GM21526 (cell line): Measurements from ENCODE around the gene ERCC2.
"Not testable (repeated sequence)": the region's sequence is repeated elsewhere in the genome, so short reads cannot be mapped to it uniquely, and the experiment has no call there.

ENCODE experiments used
- ATAC-seq: cut with Tn5 transposase; IDR thresholded peaks from one replicate; pipeline ENCODE4 v1.9.1; 2021; ENCODE audit warnings: moderate library complexity; ENCODE audit not compliant: unreplicated experiment, low FRiP score

The ERCC2 gene

DNA sequence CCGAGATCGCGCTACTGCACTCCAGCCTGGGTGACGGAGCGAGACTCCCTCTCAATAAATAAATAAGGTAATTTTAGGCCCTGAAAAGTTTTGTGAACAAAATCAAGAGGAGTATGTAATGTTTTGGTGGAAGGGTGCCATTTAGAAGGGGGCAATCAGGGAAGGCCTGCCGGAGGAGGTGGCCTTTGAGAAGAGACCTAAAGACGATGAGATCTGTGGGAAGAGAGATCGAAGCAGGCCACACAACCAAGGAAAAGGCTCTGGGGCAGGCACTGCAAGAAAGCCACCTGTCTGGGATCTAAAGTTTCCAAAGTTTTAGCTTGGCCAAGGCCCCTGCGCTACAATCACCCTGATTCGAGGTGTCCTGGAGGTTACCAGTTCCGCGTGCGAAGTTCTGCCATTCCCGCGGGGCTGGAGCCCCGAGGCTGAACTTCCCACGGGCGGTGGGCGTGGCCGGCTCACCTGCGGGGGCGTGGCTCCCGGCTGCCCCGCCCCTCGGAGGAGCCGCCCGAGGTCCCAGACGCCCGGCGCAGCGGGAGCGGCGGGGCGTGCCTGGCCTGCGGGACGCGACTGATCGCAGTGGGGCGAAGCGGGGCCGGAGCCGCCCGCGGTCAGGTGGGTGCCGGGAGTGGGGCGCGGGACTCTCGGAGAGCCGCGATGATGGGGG lies 30.0 kb downstream of the ERCC2 start, which contains the start of gene KLC3:
KLC3 (plus strand) TSS at position 519 of the 667 bp plus-strand sequence. CDS start 4,792 bp downstream, outside the sequence.
- ATAC-seq = no peak

DNA sequence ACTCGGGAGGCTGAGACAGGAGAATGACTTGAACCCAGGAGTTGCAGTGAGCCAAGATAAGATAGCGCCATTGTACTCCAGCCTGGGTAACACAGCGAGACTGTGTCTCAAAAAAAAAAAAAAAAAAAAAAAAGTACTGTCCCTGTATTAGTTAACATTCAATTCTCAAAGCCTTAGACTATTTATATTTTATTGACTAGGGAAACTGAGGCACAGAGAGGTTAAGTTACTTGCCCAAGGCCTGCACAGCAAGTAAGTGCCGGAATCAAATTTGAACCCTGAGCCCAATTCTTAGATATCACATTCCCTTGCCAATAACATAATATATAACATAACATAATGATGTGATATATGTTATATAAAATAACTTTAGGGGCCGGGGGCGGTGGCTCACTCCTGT lies 30.7 kb downstream of the ERCC2 start:
- no peak for ATAC-seq

DNA sequence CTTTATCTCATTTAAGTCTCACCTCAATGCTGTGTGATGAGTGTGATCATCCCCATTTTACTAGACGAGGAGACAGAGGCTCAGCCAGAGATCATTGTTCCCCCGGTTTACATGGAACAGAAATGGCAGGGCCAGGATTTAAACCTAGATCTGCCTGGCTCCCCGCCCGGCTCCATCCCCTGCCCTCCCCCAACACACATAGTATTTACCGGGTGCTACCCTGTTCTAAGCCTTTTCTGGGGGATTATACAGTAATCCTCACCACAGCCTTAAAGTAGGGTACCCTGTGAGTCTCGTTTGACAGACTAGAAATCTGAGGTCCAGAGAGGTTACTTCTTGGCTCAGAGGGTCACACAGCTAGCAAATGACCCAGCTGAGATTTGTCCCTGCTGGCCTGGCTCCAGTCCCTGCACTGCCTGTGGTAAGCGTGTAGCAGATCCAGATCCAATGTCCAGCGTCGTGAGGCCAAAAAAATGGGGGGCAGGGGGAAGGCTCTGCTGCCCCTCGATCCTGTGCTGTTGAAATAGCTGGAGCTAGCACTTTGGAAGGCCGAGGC lies 33.6 kb downstream of the ERCC2 start:
- ATAC-seq = no peak

DNA sequence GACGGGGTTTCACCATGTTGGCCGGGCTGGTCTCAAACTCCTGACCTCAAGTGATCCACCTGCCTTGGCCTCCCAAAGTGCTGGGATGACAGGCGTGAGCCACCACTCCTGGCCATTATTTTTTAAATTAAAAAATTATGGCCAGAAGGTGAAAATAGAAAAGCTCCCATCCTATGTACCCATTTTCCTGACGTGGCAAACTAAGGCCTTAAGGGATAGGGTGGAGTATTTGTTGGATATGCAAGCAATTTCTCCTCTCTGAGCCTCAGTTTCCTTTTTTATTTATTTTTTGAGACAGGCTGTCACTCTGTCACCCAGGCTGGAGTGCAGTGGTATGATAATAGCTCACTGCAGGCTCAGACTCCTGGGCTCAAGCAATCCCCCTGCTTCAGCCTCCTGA lies 35.5 kb downstream of the ERCC2 start:
- ATAC-seq = not testable (repeated sequence)

DNA sequence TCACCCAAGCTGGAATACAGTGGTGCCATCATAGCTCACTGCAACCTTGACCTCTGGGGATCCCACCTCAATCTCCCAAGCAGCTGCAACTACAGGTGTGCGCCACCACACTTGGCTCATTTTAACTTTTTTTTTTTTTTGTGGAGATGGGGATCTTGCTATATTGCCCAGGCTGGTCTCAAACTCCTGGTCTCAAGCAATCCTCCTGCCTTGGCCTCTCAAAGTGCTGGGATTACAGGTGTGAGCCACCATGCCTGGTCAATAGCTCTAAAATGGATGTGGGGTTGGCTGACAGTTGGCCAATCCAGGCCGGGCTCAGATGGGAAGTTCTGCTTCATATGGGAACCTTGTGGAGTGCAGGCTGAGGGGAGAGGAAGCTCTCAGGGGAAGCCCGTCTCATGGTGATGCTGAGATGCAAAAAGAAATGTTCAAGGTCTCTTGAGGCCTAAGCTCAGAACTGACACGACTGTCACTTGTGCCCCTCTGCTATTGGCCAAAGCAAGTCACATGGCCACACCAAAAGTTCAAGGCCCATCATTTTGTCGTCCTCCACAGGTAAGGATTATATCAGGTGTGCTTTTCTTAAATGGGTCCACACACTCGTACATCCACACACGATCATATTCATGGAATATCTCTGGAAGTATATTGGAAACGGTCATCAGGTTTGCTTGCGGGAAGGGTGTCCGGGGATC lies 36.6 kb downstream of the ERCC2 start:
- no peak for ATAC-seq

DNA sequence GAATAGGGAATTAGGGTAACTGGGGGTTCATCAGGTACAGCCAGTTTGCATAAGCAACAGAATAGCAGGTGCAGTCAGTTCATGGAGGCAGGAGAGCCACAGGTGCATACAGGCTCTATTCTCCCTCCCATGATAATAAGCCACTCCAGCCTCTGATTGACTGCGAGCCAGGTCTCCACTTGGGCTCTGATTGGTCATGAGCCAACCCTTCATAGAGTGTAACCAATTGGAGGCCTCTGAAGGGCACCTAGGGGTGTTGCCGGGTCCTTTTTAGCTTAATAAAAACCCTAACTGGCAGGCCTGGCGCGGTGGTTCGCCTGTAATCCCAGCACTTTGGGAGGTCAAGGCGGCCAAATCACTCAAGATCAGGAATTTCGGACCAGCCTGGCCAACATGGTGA lies 39.0 kb downstream of the ERCC2 start:
- no peak for ATAC-seq

DNA sequence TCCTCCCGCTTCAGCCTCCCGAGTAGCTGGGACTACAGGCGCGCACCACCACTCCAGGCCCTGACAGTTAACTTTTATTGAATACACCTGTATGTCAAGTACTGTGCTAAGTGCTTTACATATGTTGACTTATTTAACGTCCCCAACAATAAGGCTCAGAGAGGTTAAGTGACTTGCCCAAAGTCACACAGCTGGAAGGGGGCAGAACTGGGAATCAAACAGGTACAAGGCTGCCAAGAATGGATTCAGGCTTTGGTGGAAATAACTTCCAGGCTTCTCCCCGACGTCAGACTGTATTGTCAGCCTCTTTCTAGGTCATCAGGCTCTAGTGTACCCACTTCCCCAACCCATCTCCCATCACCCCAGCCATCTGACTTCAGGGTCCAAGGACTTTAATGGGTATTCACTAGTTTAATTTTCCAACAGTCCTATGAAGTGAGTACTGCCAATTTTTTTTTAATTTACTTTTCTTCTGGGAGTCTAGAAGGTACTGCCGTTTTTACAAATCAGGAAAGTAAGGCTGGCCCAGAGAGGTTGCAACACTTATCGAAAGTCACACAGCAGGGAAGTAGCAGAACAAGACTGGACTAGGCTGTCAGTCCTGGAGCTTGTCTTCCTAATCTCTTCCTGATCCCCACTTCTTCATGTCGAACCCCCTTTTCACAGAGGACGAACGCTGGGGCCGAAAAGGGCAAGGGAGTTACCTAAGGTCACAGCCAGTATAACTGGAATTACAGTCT lies 42.8 kb downstream of the ERCC2 start:
- ATAC-seq = no peak

DNA sequence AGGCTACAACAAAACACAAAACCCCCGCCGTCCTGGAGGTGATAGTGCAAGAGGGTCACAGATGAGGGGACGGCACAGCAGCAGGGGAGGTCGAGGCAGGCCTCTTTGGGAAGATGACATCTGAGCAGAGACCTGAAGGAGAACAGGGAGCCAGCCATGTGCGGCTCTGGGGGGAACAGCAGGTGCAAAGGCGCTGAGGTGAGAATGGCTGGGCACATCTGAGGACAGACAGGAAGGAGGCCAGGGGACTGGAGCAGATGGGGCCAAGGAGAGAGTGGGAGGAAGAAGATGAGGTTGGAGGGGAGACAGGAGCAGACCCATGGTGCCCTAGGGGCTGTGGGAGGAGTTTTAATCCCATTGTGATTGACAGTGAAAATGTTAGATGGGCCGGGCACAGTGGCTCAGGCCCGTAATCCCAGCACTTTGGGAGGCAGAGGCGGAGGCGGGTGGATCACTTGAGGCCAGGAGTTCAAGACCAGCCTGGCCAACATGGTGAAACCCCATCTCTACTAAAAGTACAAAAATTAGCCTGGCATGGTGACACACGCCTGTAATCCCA lies 45.9 kb downstream of the ERCC2 start:
- no peak for ATAC-seq

DNA sequence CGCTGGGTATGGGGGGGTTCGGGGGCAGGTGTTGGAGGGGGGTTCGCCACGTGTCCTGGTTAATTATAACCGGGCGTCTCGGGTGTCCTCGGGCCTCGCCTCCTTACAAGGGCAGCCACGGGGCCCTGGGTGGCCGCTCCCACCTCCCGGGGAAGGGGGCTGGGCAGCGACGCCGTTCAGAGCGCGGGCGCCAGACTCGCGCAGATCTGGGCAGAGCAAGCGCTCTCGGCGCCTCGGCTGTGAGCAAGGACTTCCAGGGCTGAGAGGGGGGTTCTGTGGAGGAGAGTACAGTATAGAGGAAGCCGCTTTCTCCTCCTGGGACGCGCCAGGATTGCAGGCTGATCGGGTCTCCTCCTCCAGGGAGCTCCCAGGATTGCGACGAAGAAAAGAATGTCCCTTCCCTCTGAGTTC lies 46.7 kb downstream of the ERCC2 start:
- ATAC-seq = no peak

DNA sequence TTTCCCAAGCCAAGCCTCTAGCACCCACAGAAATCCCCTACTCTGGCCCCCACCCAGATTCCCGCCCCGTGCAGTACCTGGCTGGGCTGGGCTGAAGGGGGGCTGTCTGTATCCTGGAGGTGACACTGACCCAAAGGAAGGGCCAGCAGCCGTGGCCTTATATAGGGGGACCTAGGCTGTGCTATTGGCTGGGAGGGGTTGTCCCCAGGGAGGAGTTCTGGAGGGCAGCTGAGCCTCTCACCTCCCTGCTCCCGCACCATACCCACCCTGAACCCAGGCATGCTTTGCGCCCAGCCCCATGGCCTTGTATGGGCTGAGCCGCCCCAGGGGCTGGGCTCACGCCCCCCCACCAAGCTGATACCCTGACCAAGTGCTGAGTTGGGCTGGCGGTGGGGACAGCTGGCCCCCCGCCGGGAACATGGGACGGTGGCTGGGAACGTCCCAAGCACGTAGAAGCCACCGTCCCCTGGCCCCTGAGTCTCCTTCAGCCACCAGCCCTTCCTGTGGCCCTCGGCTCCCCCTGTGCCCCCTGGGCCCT lies 47.6 kb downstream of the ERCC2 start, which contains the start of gene CKM:
CKM (minus strand) TSS at position 132 of the 538 bp plus-strand sequence. CDS start 3,162 bp downstream, outside the sequence.
- ATAC-seq = no peak

DNA sequence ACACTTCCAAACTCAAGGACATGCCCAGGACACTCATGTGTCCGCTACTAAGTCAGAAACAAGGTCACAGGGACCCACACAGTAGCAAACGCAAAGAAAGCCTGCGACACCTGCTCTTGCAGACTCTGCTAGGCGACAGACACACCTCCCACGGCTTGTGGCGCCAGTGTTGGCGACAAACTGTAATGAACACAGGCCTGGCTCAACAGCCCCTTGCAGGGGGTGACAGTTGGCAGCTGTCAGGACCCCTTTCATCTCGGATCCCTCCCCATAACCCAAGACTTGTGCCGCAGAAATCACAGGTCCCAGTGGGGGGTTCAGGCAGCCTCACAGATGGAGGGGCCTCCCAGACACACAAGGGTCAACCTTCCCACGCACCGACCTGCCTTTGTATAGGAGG lies 48.1 kb downstream of the ERCC2 start:
- ATAC-seq = no peak

DNA sequence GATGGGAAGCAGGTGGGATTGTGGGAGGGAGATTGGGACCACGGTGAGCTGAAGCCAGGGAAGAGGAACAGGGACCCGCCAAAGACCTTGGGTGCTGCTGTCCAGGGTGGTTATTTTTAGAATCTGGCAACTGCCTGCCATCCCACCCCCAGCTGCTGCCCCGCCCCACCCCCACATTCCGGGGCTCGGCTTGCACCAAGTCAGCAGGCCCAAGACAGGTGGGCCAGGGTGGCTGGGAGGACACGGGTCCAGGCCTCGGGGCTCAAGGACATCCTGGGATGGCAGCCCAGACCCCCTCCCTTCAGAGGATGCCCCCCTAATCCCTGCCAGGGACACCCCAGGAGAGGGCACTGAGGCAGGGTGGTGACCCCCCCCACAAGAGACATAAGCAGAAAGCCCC lies 48.5 kb downstream of the ERCC2 start:
- ATAC-seq = no peak

DNA sequence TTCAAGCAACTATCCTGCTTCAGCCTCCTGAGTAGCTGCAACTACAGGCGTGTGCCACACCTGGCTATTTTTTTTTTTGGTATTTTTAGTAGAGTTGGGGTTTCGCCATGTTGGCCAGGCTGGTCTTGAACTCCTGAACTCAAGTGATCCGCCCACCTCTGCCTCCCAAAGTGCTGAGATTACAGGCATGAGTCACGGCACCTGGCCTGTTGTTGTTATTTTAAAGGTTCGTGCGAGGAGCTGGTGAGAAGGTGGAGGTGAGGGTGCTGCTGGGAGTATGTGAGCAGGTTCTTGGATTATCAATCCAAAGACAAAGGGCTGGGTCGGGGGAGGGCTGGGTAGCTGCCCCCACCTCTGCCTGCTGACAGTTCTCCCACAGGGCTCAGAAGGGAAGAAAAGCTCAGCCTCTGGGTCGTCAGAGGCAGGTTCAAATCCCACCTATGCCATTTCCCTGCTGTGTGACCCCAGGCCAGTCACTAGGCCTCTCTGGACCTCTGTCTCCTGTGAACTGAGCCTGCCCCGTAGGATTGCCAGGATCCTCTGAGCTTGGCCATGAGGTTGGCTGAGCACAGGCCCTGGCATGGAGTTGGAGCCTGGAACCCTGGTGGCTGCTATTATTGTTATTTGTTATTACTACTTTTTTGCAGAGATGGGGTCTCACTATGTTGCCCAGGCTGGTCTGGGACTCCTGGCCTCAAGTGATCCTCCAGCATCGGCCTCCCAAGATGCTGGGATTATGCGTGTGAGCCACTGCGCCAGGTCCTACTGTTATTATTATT lies 49.2 kb downstream of the ERCC2 start:
- ATAC-seq = no peak

DNA sequence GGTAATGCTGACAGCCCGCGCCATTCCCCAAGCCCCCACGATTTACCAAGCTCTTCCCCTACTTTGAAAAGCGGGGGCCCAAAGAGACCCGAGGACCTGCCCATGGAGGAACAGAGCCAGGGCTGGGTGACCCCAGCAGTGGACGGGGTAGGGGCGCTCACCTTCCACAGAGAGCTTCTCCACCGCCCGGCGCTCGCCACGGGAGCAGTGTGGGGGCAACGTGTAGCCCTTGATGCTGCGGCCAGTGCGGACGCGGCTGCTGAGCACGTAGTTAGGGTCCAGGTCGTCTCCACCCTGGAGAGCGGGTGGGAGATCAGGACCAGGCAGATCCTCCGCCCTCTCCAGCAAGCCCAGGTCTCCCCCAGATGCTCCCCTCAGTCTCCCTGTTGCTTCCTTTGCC lies 55.1 kb downstream of the ERCC2 start:
- ATAC-seq = no peak

DNA sequence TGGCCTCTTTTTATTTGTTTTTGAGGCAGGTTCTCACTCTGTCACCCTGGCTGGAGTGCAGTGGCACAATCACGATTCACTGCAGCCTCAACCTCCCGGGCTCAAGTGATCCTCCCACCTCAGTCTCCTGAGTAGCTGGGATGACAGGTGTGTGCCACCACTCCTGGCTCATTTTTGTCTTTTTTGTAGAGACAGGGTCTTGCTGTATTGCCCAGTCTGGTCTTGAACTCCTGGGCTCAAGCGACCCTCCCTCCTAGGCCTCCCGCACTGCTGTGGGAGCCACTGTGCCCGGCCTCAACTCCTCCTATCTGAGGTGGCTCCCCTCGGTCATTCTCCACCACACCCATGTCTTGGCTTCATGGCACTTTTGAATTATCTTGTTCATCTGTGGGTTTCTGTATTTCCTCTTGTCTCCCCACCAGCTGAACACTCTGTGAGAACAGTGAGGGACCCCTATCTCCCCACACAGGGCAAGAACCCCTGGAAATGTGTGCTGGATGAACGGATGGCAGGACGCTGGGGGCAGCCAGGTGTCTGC lies 55.6 kb downstream of the ERCC2 start:
- no peak for ATAC-seq

DNA sequence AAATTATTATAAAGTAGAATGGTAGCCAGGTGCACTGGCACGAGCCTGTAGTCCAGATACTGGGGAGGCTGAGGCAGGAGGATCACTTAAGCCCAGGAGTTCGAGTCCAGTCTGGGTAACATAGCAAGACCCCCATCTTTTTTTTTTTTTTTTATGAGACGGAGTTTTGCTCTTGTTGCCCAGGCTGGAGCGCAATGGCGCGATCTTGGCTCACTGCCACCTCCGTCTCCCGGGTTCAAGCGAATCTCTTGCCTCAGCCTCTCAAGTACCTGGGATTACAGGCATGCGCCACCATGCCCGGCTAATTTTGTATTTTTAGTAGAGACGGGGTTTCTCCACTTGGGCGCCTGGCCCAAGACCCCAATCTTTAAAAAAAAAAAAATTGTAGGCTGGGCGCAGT lies 58.1 kb downstream of the ERCC2 start:
- ATAC-seq = not testable (repeated sequence)

DNA sequence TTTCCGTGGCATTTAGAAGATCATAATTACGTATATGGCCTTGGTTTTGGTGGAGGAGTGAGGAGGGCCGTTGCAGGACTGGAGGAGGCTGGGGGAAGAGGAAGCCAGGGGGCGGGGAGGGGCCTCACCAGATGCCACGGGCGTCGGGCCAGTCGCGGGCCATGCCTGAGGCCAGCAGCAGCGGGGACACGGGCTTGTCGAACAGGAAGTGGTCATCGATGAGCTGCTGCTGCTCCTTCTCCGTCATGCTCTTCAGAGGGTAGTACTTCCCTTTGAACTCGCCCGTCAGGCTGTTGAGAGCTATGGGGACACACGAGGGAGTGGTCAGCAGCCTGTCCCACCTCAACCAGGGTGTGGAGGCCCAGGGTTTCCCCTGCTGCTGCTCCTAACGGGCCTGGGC lies 58.8 kb downstream of the ERCC2 start:
- ATAC-seq = no peak

DNA sequence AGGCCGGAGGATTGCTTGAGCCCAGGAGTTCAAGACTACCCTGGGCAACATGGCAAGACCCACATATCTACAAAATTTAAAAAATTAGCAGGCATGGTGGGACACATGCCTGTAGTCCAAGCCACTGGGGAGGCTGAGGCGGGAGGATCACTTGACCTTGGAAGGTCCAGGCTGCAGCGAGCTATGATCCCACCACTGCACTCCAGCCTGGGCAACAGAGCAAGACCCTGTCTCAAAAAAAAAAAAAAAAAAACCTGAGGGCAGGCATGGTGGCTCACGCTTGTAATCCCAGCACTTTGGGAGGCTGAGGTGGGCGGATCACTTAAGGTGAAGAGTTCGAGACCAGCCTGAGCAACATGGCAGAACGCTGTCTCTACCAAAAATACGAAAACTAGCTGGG lies 61.1 kb downstream of the ERCC2 start:
- not testable (repeated sequence) for ATAC-seq

DNA sequence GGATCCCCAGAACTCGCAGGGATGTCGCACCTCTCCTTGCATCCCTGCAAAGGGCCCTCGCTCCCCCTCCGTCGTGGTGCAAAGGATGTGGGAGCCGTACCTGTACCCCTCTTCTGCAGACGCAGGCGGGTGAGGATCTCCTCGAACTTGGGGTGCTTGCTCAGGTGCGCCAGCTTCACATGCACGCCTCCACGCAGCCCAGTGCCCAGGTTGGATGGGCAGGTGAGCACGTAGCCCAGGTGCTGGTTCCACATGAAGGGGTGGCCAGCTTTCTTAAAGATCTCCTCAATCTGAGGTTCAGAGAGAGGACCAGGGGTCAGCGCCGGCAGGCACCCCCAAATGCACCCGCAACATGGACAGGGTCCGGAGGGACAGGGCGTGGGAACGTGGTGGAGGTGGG lies 63.0 kb downstream of the ERCC2 start:
- no peak for ATAC-seq
